ENCODE results near the gene ACOX1.

- TF ChIP-seq CTCF (IDR thresholded peaks at IDR 0.05) (no peak), POLR2A (IDR thresholded peaks at IDR 0.05) (no peak)
These were observed 63.7 kb downstream of the ACOX1 start for GRCh38 chr17:75915268-75915667.
